H9 (cell line): ENCODE results near the gene BRI3. TPM values are rescaled to one million over a fixed set of nuclear protein-coding genes. Genes with fewer than 3 reads are reported as not detected.

Experiments used
- DNase-seq: peaks from one replicate; pipeline ENCODE4 v3.0.0-alpha.2; 2017
- H2AFZ ChIP-seq: one replicate; pipeline ENCODE4 v1.6.1; 2013; ENCODE audit warnings: mild to moderate bottlenecking, low read length, control low read depth, moderate library complexity
- H2AK5ac ChIP-seq: 2 replicates; pipeline ENCODE4 v1.6.1; 2013; ENCODE audit warnings: low read length, control low read depth, mixed read lengths; ENCODE audit not compliant: insufficient read length
- H2BK120ac ChIP-seq: one replicate; pipeline ENCODE4 v1.6.1; 2013; ENCODE audit warnings: low read depth, mild to moderate bottlenecking, low read length, control low read depth, inconsistent platforms; ENCODE audit not compliant: poor library complexity, severe bottlenecking
- H2BK12ac ChIP-seq: 2 replicates; pipeline ENCODE4 v1.6.1; 2013; ENCODE audit warnings: low read length, control low read depth, mixed read lengths, low read depth; ENCODE audit not compliant: insufficient read length
- H2BK15ac ChIP-seq: 2 replicates; pipeline ENCODE4 v1.6.1; 2013; ENCODE audit warnings: low read depth, low read length, control low read depth
- H2BK20ac ChIP-seq: one replicate; pipeline ENCODE4 v1.6.1; 2013; ENCODE audit warnings: low read depth, mild to moderate bottlenecking, low read length, control low read depth, inconsistent platforms; ENCODE audit not compliant: poor library complexity, severe bottlenecking
- H2BK5ac ChIP-seq: 2 replicates; pipeline ENCODE4 v1.6.1; 2013; ENCODE audit warnings: low read length, control low read depth, mixed read lengths; ENCODE audit not compliant: insufficient read length
- H3K14ac ChIP-seq: 2 replicates; pipeline ENCODE4 v1.6.1; 2013; ENCODE audit warnings: low read length, control low read depth; ENCODE audit not compliant: insufficient read depth
- H3K18ac ChIP-seq: 2 replicates; pipeline ENCODE4 v1.6.1; 2013; ENCODE audit warnings: low read depth, mild to moderate bottlenecking, mixed read lengths, low read length, control low read depth; ENCODE audit not compliant: insufficient read length
- H3K23ac ChIP-seq: 2 replicates; pipeline ENCODE4 v1.6.1; 2013; ENCODE audit warnings: low read length, control low read depth, mixed read lengths, low read depth; ENCODE audit not compliant: insufficient read length
- H3K23me2 ChIP-seq: 2 replicates; pipeline ENCODE4 v1.6.1; 2013; ENCODE audit warnings: low read depth, mild to moderate bottlenecking, mixed read lengths, low read length, control low read depth; ENCODE audit not compliant: insufficient read length, poor library complexity, severe bottlenecking
- H3K27ac ChIP-seq: 2 replicates; pipeline ENCODE4 v1.5.1; 2013; ENCODE audit warnings: low read length, control low read depth, mixed read lengths, low read depth; ENCODE audit not compliant: insufficient read length
- H3K27me3 ChIP-seq: 2 replicates; pipeline ENCODE4 v1.6.1; 2013; ENCODE audit warnings: low read length, control low read depth, inconsistent platforms; ENCODE audit not compliant: insufficient read depth
- H3K4ac ChIP-seq: 2 replicates; pipeline ENCODE4 v1.6.1; 2013; ENCODE audit warnings: low read depth, mild to moderate bottlenecking, control low read depth, inconsistent platforms, low read length, moderate library complexity
- H3K4me1 ChIP-seq: 2 replicates; pipeline ENCODE4 v1.6.1; 2013; ENCODE audit warnings: low read length, control low read depth, inconsistent platforms; ENCODE audit not compliant: insufficient read depth
- H3K4me2 ChIP-seq: 2 replicates; pipeline ENCODE4 v1.6.1; 2013; ENCODE audit warnings: low read length, control low read depth, mixed read lengths; ENCODE audit not compliant: insufficient read length, insufficient read depth
- H3K56ac ChIP-seq: 2 replicates; pipeline ENCODE4 v1.6.1; 2013; ENCODE audit warnings: low read depth, mild to moderate bottlenecking, mixed read lengths, low read length, control low read depth; ENCODE audit not compliant: insufficient read length
- H3K79me1 ChIP-seq: 2 replicates; pipeline ENCODE4 v1.6.1; 2013; ENCODE audit warnings: low read depth, mild to moderate bottlenecking, moderate library complexity, low read length, control low read depth, inconsistent platforms; ENCODE audit not compliant: insufficient read depth, poor library complexity, severe bottlenecking
- H3K79me2 ChIP-seq: 2 replicates; pipeline ENCODE4 v1.6.1; 2013; ENCODE audit warnings: low read length, control low read depth, inconsistent platforms; ENCODE audit not compliant: insufficient read depth
- H3K9ac ChIP-seq: 2 replicates; pipeline ENCODE4 v1.6.1; 2013; ENCODE audit warnings: low read length, control low read depth, mixed read lengths; ENCODE audit not compliant: insufficient read length; ENCODE audit errors: extremely low read depth
- H3K9me3 ChIP-seq: one replicate; pipeline ENCODE4 v1.6.1; 2013; ENCODE audit warnings: low read depth, low read length, inconsistent platforms; ENCODE audit not compliant: control insufficient read depth
- H3T11ph ChIP-seq: one replicate; pipeline ENCODE4 v1.6.1; 2013; ENCODE audit warnings: mild to moderate bottlenecking, low read length, control low read depth, inconsistent platforms
- H4K20me1 ChIP-seq: one replicate; pipeline ENCODE4 v1.6.1; 2013; ENCODE audit not compliant: control insufficient read depth, insufficient read length, insufficient read depth
- H4K5ac ChIP-seq: 2 replicates; pipeline ENCODE4 v1.6.1; 2013; ENCODE audit warnings: low read depth, mild to moderate bottlenecking, mixed read lengths, low read length, control low read depth; ENCODE audit not compliant: insufficient read length
- H4K8ac ChIP-seq: replicated peaks from 2 replicates; pipeline ENCODE4 v1.6.1; 2013; ENCODE audit warnings: low read length, control low read depth, mixed read lengths, low read depth; ENCODE audit not compliant: insufficient read length
- H4K91ac ChIP-seq: 2 replicates; pipeline ENCODE4 v1.6.1; 2013; ENCODE audit warnings: low read depth, mild to moderate bottlenecking, moderate library complexity, mixed read lengths, low read length, control low read depth; ENCODE audit not compliant: insufficient read length
- H3K27ac Mint-ChIP-seq, 3 experiments: 2 replicates in 2 of 3; 3 replicates in 1 of 3; pipeline ENCODE4 v1.8.0; 2020 to 2021; ENCODE audit warnings: mixed read lengths in 3 of 3, mild to moderate bottlenecking in 1 of 3, moderate library complexity in 1 of 3
- H3K27me3 Mint-ChIP-seq: 2 replicates; pipeline ENCODE4 v1.8.0; 2021; ENCODE audit warnings: low read depth, mild to moderate bottlenecking, moderate library complexity, mixed read lengths
- H3K36me3 Mint-ChIP-seq, 3 experiments: 2 replicates in 2 of 3; 3 replicates in 1 of 3; pipeline ENCODE4 v1.8.0; 2020 to 2021; ENCODE audit warnings: low read depth in 3 of 3, mixed read lengths in 3 of 3; ENCODE audit not compliant: insufficient read depth in 1 of 3
- H3K4me1 Mint-ChIP-seq, 2 experiments: 2 replicates each; pipeline ENCODE4 v1.8.0; 2020; ENCODE audit warnings: mixed read lengths in 2 of 2
- H3K4me3 Mint-ChIP-seq, 2 experiments: 2 replicates in 1 of 2; 3 replicates in 1 of 2; pipeline ENCODE4 v1.8.0; 2020 to 2021; ENCODE audit warnings: mild to moderate bottlenecking in 2 of 2, mixed read lengths in 2 of 2, moderate library complexity in 1 of 2
- H3K9me3 Mint-ChIP-seq, 2 experiments: 2 replicates in 1 of 2; 3 replicates in 1 of 2; pipeline ENCODE4 v1.8.0; 2020; ENCODE audit warnings: mild to moderate bottlenecking in 2 of 2, mixed read lengths in 2 of 2, moderate library complexity in 1 of 2
- WGBS: extraction: QIAGEN DNeasy Blood & Tissue Kit; methylation state at CpG from one replicate; pipeline ENCODE4 v1.1.7; 2013; ENCODE audit warnings: missing lambda C conversion rate, low lambda C conversion rate, mixed read lengths; ENCODE audit not compliant: insufficient read length; ENCODE audit errors: extremely low coverage; 5-methylcytosine and 5-hydroxymethylcytosine counted together
- total RNA-seq: library from RNA; stranded (reverse); gene quantifications from 2 replicates; pipeline ENCODE4 v1.2.1, GENCODE V29; 2021
- TF ChIP-seq, protein P1 (sequence below): fragments of 200-600 bp; sonication (generic); conservative IDR thresholded peaks from 3 replicates; pipeline ENCODE4 v1.8.0; 2021; ENCODE audit warnings: antibody characterized with exemption, mild to moderate bottlenecking

The BRI3 gene
- total RNA-seq, 1 experiment from 2014 or later = 102 TPM

DNA sequence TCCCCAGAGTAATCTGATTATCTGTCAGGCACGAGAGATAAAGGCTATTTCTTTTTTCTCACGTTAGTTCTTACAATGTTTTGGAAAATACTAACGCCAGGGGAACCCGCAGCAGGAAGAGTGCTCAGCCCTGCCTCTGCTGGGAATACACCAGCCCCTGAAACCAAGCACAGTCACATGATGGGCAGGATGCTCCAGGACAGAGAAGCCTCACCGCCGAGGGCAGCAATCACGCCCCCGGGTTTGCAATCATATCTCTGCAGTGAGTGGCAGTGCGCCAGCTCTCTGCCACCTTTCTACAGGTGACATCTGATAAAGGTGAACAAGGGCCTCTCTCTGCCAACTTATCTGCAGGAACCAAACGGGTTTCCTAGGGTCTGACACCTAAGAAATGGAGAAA, 39.8 kb downstream of the BRI3 start:
- no peak overlapping the region for H2AK5ac ChIP-seq
- 0 out of 2 replicates have a peak, but pooled peaks cover 1% of the 10 kb centered on the region for H3K79me2 ChIP-seq
- H3K4me2 ChIP-seq = no peak overlapping the region
- no peak overlapping the region for H3K27ac ChIP-seq
- H4K5ac ChIP-seq = no peak overlapping the region
- H3K23me2 ChIP-seq = no peaks in the 10 kb centered on the region
- no peak overlapping the region for H2AFZ ChIP-seq
- no peak overlapping the region for H2BK15ac ChIP-seq
- H4K91ac ChIP-seq = no peak overlapping the region
- no peak overlapping the region for H2BK120ac ChIP-seq
- no peaks in the 10 kb centered on the region for H4K20me1 ChIP-seq
- Mint-ChIP-seq H3K4me3 (no peak overlapping the region), H3K36me3 (peaks cover 22 to 25% (median 24%) of the 10 kb centered on the region in 3 experiments), H3K4me1 (peaks cover 26 to 31% of the 10 kb centered on the region in 2 experiments), H3K27me3 (no peaks in the 10 kb centered on the region), H3K9me3 (peaks cover 14 to 15% of the 10 kb centered on the region in 2 experiments), H3K27ac (no peak overlapping the region; a peak in 1 of 7 replicates)
- H2BK20ac ChIP-seq = no peak overlapping the region
- no peak overlapping the region for H3K23ac ChIP-seq
- H3K18ac ChIP-seq = no peak overlapping the region
- no peak overlapping the region for H3K4ac ChIP-seq
- H3K9ac ChIP-seq = no peak overlapping the region
- H3K4me1 ChIP-seq = no peaks in the 10 kb centered on the region
- H3K14ac ChIP-seq = no peak overlapping the region
- H3K9me3 ChIP-seq = no peaks in the 10 kb centered on the region
- no CpG with 5 or more reads among the region's 10 CpGs for WGBS
- TF ChIP-seq, protein P1, sequence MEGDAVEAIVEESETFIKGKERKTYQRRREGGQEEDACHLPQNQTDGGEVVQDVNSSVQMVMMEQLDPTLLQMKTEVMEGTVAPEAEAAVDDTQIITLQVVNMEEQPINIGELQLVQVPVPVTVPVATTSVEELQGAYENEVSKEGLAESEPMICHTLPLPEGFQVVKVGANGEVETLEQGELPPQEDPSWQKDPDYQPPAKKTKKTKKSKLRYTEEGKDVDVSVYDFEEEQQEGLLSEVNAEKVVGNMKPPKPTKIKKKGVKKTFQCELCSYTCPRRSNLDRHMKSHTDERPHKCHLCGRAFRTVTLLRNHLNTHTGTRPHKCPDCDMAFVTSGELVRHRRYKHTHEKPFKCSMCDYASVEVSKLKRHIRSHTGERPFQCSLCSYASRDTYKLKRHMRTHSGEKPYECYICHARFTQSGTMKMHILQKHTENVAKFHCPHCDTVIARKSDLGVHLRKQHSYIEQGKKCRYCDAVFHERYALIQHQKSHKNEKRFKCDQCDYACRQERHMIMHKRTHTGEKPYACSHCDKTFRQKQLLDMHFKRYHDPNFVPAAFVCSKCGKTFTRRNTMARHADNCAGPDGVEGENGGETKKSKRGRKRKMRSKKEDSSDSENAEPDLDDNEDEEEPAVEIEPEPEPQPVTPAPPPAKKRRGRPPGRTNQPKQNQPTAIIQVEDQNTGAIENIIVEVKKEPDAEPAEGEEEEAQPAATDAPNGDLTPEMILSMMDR = no peak
- no peak overlapping the region for H3T11ph ChIP-seq
- H3K79me1 ChIP-seq = peaks cover 3% of the 10 kb centered on the region
- no peak overlapping the region for H3K56ac ChIP-seq
- H3K27me3 ChIP-seq = no peaks in the 10 kb centered on the region
- no peak for DNase-seq
- no peak overlapping the region for H2BK5ac ChIP-seq
- no peak overlapping the region for H2BK12ac ChIP-seq
- H4K8ac ChIP-seq = no peak overlapping the region
